WTC11 (cell line): ENCODE results near the gene SYMPK. TPM values are rescaled to one million over a fixed set of nuclear protein-coding genes. Genes with fewer than 3 reads are reported as not detected.

ENCODE experiments used
- ATAC-seq: fragments of 200-7000 bp; cut with Tn5 transposase; 2 replicates; pipeline ENCODE4 v1.10.0; 2021; ENCODE audit warnings: mild to moderate bottlenecking, moderate library complexity
- CTCF ChIA-PET: fragments of 300-600 bp; sonication (Branson Sonifier 250); formaldehyde crosslinking; loops from one replicate; lab custom pipeline; 2021; ENCODE audit warnings: antibody characterized with exemption; lab: Charles Lee
- POLR2A ChIA-PET: fragments of 350-600 bp; sonication (Branson Sonifier 250); formaldehyde crosslinking; loops from one replicate; lab custom pipeline; 2021; ENCODE audit warnings: antibody characterized with exemption; lab: Charles Lee
- DNase-seq: peaks from one replicate; pipeline ENCODE4 v3.0.0; 2021; ENCODE audit warnings: low spot score
- H3K27ac Mint-ChIP-seq: 2 replicates; pipeline ENCODE4 v1.8.0; 2021; ENCODE audit warnings: mixed read lengths
- H3K27me3 Mint-ChIP-seq: 2 replicates; pipeline ENCODE4 v1.8.0; 2021; ENCODE audit warnings: low read depth, mild to moderate bottlenecking, moderate library complexity, mixed read lengths
- H3K36me3 Mint-ChIP-seq: 2 replicates; pipeline ENCODE4 v1.8.0; 2021; ENCODE audit warnings: mixed read lengths
- H3K4me1 Mint-ChIP-seq: 2 replicates; pipeline ENCODE4 v1.8.0; 2022; ENCODE audit warnings: mixed read lengths
- H3K4me3 Mint-ChIP-seq: 2 replicates; pipeline ENCODE4 v1.8.0; 2021; ENCODE audit warnings: mild to moderate bottlenecking, moderate library complexity, mixed read lengths
- H3K9me3 Mint-ChIP-seq: 2 replicates; pipeline ENCODE4 v1.8.0; 2021; ENCODE audit warnings: mixed read lengths
- AFF4 ChIP-seq: sonication (generic); formaldehyde crosslinking; IDR thresholded peaks from 2 replicates; pipeline ENCODE4 v1.8.1; 2023; ENCODE audit warnings: mild to moderate bottlenecking, missing genetic modification reagents, borderline replicate concordance
- ATF6 ChIP-seq: sonication (generic); formaldehyde crosslinking; IDR thresholded peaks from 2 replicates; pipeline ENCODE4 v1.8.1; 2023; ENCODE audit warnings: mild to moderate bottlenecking, missing genetic modification reagents
- CREB1 ChIP-seq: sonication (generic); formaldehyde crosslinking; IDR thresholded peaks from 2 replicates; pipeline ENCODE4 v1.8.0; 2023; ENCODE audit warnings: mild to moderate bottlenecking, missing genetic modification reagents
- CREM ChIP-seq: sonication (generic); formaldehyde crosslinking; IDR thresholded peaks from 2 replicates; pipeline ENCODE4 v1.8.1; 2022; ENCODE audit warnings: mild to moderate bottlenecking, missing genetic modification reagents, moderate library complexity
- E2F1 ChIP-seq: sonication (generic); formaldehyde crosslinking; IDR thresholded peaks from 2 replicates; pipeline ENCODE4 v1.8.0; 2022; ENCODE audit warnings: mild to moderate bottlenecking, missing genetic modification reagents
- ETV6 ChIP-seq: sonication (generic); formaldehyde crosslinking; IDR thresholded peaks from 2 replicates; pipeline ENCODE4 v1.8.1; 2022; ENCODE audit warnings: mild to moderate bottlenecking, missing genetic modification reagents
- GABPB1 ChIP-seq: sonication (generic); formaldehyde crosslinking; IDR thresholded peaks from 2 replicates; pipeline ENCODE4 v1.8.1; 2023; ENCODE audit warnings: mild to moderate bottlenecking, missing genetic modification reagents
- HMGA2 ChIP-seq: fragments of 250-450 bp; sonication (Bioruptor Pico); IDR thresholded peaks from 2 replicates; pipeline ENCODE4 v1.4.0; 2021; ENCODE audit warnings: mild to moderate bottlenecking, moderate library complexity
- HMGXB4 ChIP-seq: sonication (generic); formaldehyde crosslinking; IDR thresholded peaks from 2 replicates; pipeline ENCODE4 v1.8.1; 2023; ENCODE audit warnings: mild to moderate bottlenecking, moderate library complexity, missing genetic modification reagents
- JUN ChIP-seq: sonication (generic); formaldehyde crosslinking; IDR thresholded peaks from 2 replicates; pipeline ENCODE4 v1.8.0; 2023; ENCODE audit warnings: mild to moderate bottlenecking, missing genetic modification reagents
- MLX ChIP-seq: sonication (generic); formaldehyde crosslinking; IDR thresholded peaks from 2 replicates; pipeline ENCODE4 v1.8.1; 2023; ENCODE audit warnings: mild to moderate bottlenecking, missing genetic modification reagents, moderate library complexity
- MYBL2 ChIP-seq: sonication (generic); formaldehyde crosslinking; IDR thresholded peaks from 2 replicates; pipeline ENCODE4 v1.8.1; 2023; ENCODE audit warnings: mild to moderate bottlenecking, moderate library complexity, missing genetic modification reagents
- NR2C2 ChIP-seq: sonication (generic); formaldehyde crosslinking; IDR thresholded peaks from 2 replicates; pipeline ENCODE4 v1.8.0; 2022; ENCODE audit warnings: mild to moderate bottlenecking, missing genetic modification reagents
- PREB ChIP-seq: sonication (generic); formaldehyde crosslinking; IDR thresholded peaks from 2 replicates; pipeline ENCODE4 v1.8.1; 2022; ENCODE audit warnings: mild to moderate bottlenecking, missing genetic modification reagents, moderate library complexity, borderline replicate concordance
- SMAD3 ChIP-seq: sonication (generic); formaldehyde crosslinking; IDR thresholded peaks from 2 replicates; pipeline ENCODE4 v1.8.0; 2022; ENCODE audit warnings: missing genetic modification reagents, mild to moderate bottlenecking, borderline replicate concordance
- SP1 ChIP-seq: sonication (generic); formaldehyde crosslinking; conservative IDR thresholded peaks from 2 replicates; pipeline ENCODE4 v1.8.1; 2022; ENCODE audit warnings: missing genetic modification reagents
- TP53 ChIP-seq: sonication (generic); formaldehyde crosslinking; IDR thresholded peaks from 2 replicates; pipeline ENCODE4 v1.8.1; 2023; ENCODE audit warnings: mild to moderate bottlenecking, missing genetic modification reagents
- ZBTB21 ChIP-seq: sonication (generic); formaldehyde crosslinking; IDR thresholded peaks from 2 replicates; pipeline ENCODE4 v1.8.1; 2023; ENCODE audit warnings: mild to moderate bottlenecking, missing genetic modification reagents, borderline replicate concordance
- ZNF281 ChIP-seq: sonication (generic); formaldehyde crosslinking; IDR thresholded peaks from 2 replicates; pipeline ENCODE4 v1.8.0; 2023; ENCODE audit warnings: mild to moderate bottlenecking, missing genetic modification reagents
- total RNA-seq: library from RNA; stranded (reverse); gene quantifications from 3 replicates; pipeline ENCODE4 v1.2.3, GENCODE V29; 2021

SYMPK gene
- total RNA-seq, 1 experiment from 2014 or later, result 106 TPM

- TF ChIP-seq HMGXB4 (CRISPR knock-in tag), result no peak
- no peak for TF ChIP-seq MYBL2 (CRISPR knock-in tag)
- TF ChIP-seq ZNF281 (CRISPR knock-in tag), result no peak
- no peak for TF ChIP-seq ZBTB21 (CRISPR knock-in tag)
- no peak for TF ChIP-seq CREB1 (CRISPR knock-in tag)
- no peak for TF ChIP-seq PREB
- TF ChIP-seq ETV6 (CRISPR knock-in tag), result no peak
- TF ChIP-seq GABPB1 (CRISPR knock-in tag), result no peak
These were observed 20.7 kb downstream of the SYMPK start (continued) for GRCh38 chr19:45842198-45842597.

- ATAC-seq (no peak), DNase-seq (no peak)
- Mint-ChIP-seq H3K36me3 (peaks cover 78% of the 10 kb centered on the region), H3K4me3 (no peak overlapping the region), H3K4me1 (no peaks in the 10 kb centered on the region), H3K9me3 (no peaks in the 10 kb centered on the region), H3K27me3 (no peaks in the 10 kb centered on the region), H3K27ac (no peak overlapping the region)
- ChIA-PET CTCF (interaction anchor here (2.1 kb wide), 1 partner anchor 18 kb away, joined by 10 read pairs; no protein-coding TSS in a partner anchor), POLR2A (no interaction called here)
- no peak for TF ChIP-seq MLX (CRISPR knock-in tag)
- no peak for TF ChIP-seq ATF6 (CRISPR knock-in tag)
- TF ChIP-seq E2F1 (CRISPR knock-in tag), result no peak
- TF ChIP-seq HMGA2 (CRISPR knock-in tag), result no peak
- TF ChIP-seq TP53, result no peak
- no peak for TF ChIP-seq HMGXB4 (CRISPR knock-in tag)
- no peak for TF ChIP-seq CREM (CRISPR knock-in tag)
- no peak for TF ChIP-seq JUN (CRISPR knock-in tag)
- no peak for TF ChIP-seq SMAD3 (CRISPR knock-in tag)
- no peak for TF ChIP-seq AFF4 (CRISPR knock-in tag)
- no peak for TF ChIP-seq NR2C2 (CRISPR knock-in tag)
- TF ChIP-seq SP1 (CRISPR knock-in tag), result no peak
These were observed 28.0 kb downstream of the SYMPK start for GRCh38 chr19:45834970-45835369.
